ENCODE measurements around the gene DGAT2.

The DGAT2 gene

GRCh38 chr11:75802913-75803820 lies 34.6 kb downstream of the DGAT2 start:
- DNase-seq: peak; percentile 15

GRCh38 chr11:75809111-75809510 lies 40.5 kb downstream of the DGAT2 start:
- no peak for DNase-seq

- DNase-seq: no peak
Measured at GRCh38 chr11:75809991-75810390, 41.4 kb downstream of the DGAT2 start.

- no peak for DNase-seq
Measured at GRCh38 chr11:75810637-75811390, 42.2 kb downstream of the DGAT2 start.

- DNase-seq: no peak
Measured at GRCh38 chr11:75811485-75811884, 42.9 kb downstream of the DGAT2 start.

- no peak for DNase-seq
Measured at GRCh38 chr11:75812542-75813040, 44.0 kb downstream of the DGAT2 start.

GRCh38 chr11:75813124-75813523 lies 44.5 kb downstream of the DGAT2 start:
- no peak for DNase-seq

- DNase-seq: no peak
Measured at GRCh38 chr11:75813622-75814039, 45.1 kb downstream of the DGAT2 start.

GRCh38 chr11:75814363-75814676 lies 45.7 kb downstream of the DGAT2 start:
- DNase-seq: no peak

GRCh38 chr11:75814677-75815344 lies 46.2 kb downstream of the DGAT2 start, which contains the start of gene UVRAG:
Gene UVRAG (plus strand): TSS chr11:75815210. CDS start chr11:75815408, 198 bp downstream.
- DNase-seq: peak; percentile 98

GRCh38 chr11:75815345-75816168 lies 47.0 kb downstream of the DGAT2 start:
- DNase-seq: peak; percentile 52

- no peak for DNase-seq
Measured at GRCh38 chr11:75816561-75817239, 48.1 kb downstream of the DGAT2 start.

- no peak for DNase-seq
Measured at GRCh38 chr11:75820645-75821044, 52.1 kb downstream of the DGAT2 start.

- no peak for DNase-seq
Measured at GRCh38 chr11:75821202-75821601, 52.6 kb downstream of the DGAT2 start.

GRCh38 chr11:75822541-75822940 lies 54.0 kb downstream of the DGAT2 start:
- no peak for DNase-seq

GRCh38 chr11:75823415-75823814 lies 54.8 kb downstream of the DGAT2 start:
- no peak for DNase-seq

GRCh38 chr11:75823946-75824345 lies 55.4 kb downstream of the DGAT2 start:
- no peak for DNase-seq

- DNase-seq: no peak
Measured at GRCh38 chr11:75826461-75827230, 58.1 kb downstream of the DGAT2 start.

GRCh38 chr11:75827562-75827961 lies 59.0 kb downstream of the DGAT2 start:
- DNase-seq: no peak

- DNase-seq: no peak
Measured at GRCh38 chr11:75831915-75832502, 63.4 kb downstream of the DGAT2 start.

Data from T1000 (cell line).